Activated naive CD4-positive, alpha-beta T cell treated with anti-CD3 and anti-CD28 coated beads, Interleukin-2, amount 10 ng/mL, durations not matched to agents 7 days and 5 days (primary cell): ENCODE results near the gene PHF19.

Source experiments
- CTCF ChIA-PET: fragments of 350-600 bp; sonication (Branson Sonifier 250); formaldehyde crosslinking; loops from one replicate; lab custom pipeline; 2021; ENCODE audit warnings: antibody characterized with exemption; lab: Charles Lee
- DNase-seq: peaks from one replicate; pipeline ENCODE4 v3.0.0-alpha.2; 2020
- H3K27ac Mint-ChIP-seq: one replicate; pipeline ENCODE4 v1.8.0; 2021; ENCODE audit warnings: mild to moderate bottlenecking, moderate library complexity, mixed read lengths
- H3K27me3 Mint-ChIP-seq: one replicate; pipeline ENCODE4 v1.8.0; 2021; ENCODE audit warnings: mild to moderate bottlenecking, mixed read lengths
- H3K36me3 Mint-ChIP-seq: one replicate; pipeline ENCODE4 v1.8.0; 2021; ENCODE audit warnings: mixed read lengths
- H3K4me1 Mint-ChIP-seq: one replicate; pipeline ENCODE4 v1.8.0; 2021; ENCODE audit warnings: mixed read lengths
- H3K4me3 Mint-ChIP-seq: one replicate; pipeline ENCODE4 v1.8.0; 2021; ENCODE audit warnings: mild to moderate bottlenecking, moderate library complexity, mixed read lengths
- H3K9me3 Mint-ChIP-seq: one replicate; pipeline ENCODE4 v1.8.0; 2021; ENCODE audit warnings: mixed read lengths

The PHF19 gene

GRCh38 chr9:120904978-120905301, 28.0 kb upstream of the PHF19 start:
- Mint-ChIP-seq H3K4me3 (peak overlapping the region; percentile 26), H3K27ac (peak overlapping the region; percentile 97), H3K4me1 (peaks cover 89% of the 10 kb centered on the region), H3K36me3 (peaks cover 90% of the 10 kb centered on the region), H3K9me3 (no peaks in the 10 kb centered on the region), H3K27me3 (no peaks in the 10 kb centered on the region)
- CTCF ChIA-PET, result interaction anchor here (0.8 to 1.7 kb wide), 4 partner anchors 13 to 36 kb away, joined by 3 to 6 read pairs (median 3); no protein-coding TSS in a partner anchor
- DNase-seq, result no peak

- no peaks in the 10 kb centered on the region for H3K9me3 Mint-ChIP-seq
- CTCF ChIA-PET, result interaction anchor here (0.6 to 2.1 kb wide), 9 partner anchors 12 to 35 kb away, joined by 3 to 6 read pairs (median 3); partner anchors contain the start of gene TRAF1
- no peaks in the 10 kb centered on the region for H3K27me3 Mint-ChIP-seq
- DNase-seq, result peak; percentile 77
- H3K4me1 Mint-ChIP-seq, result peaks cover 89% of the 10 kb centered on the region
- H3K27ac Mint-ChIP-seq, result peak overlapping the region; percentile 97
- H3K4me3 Mint-ChIP-seq, result peak overlapping the region; percentile 26
- peaks cover 87% of the 10 kb centered on the region for H3K36me3 Mint-ChIP-seq
Measured at GRCh38 chr9:120904061-120904977, 27.3 kb upstream of the PHF19 start.

GRCh38 chr9:120902569-120903535, 25.9 kb upstream of the PHF19 start:
- peaks cover 91% of the 10 kb centered on the region for H3K4me1 Mint-ChIP-seq
- H3K27ac Mint-ChIP-seq, result peak overlapping the region; percentile 97
- peaks cover 84% of the 10 kb centered on the region for H3K36me3 Mint-ChIP-seq
- H3K9me3 Mint-ChIP-seq, result no peaks in the 10 kb centered on the region
- peak overlapping the region; percentile 0 for H3K4me3 Mint-ChIP-seq
- no peak for DNase-seq
- CTCF ChIA-PET, result interaction anchor here (0.9 to 2.1 kb wide), 9 partner anchors 9 to 35 kb away, joined by 3 to 6 read pairs (median 4); partner anchors contain the start of gene TRAF1
- H3K27me3 Mint-ChIP-seq, result no peaks in the 10 kb centered on the region

GRCh38 chr9:120901755-120902568, 25.0 kb upstream of the PHF19 start:
- no peak overlapping the region for H3K4me3 Mint-ChIP-seq
- no peaks in the 10 kb centered on the region for H3K27me3 Mint-ChIP-seq
- H3K9me3 Mint-ChIP-seq, result no peaks in the 10 kb centered on the region
- CTCF ChIA-PET, result interaction anchor here (0.9 to 2.1 kb wide), 7 partner anchors 10 to 36 kb away, joined by 3 to 6 read pairs (median 4); no protein-coding TSS in a partner anchor
- peaks cover 79% of the 10 kb centered on the region for H3K36me3 Mint-ChIP-seq
- H3K27ac Mint-ChIP-seq, result peak overlapping the region; percentile 97
- peaks cover 91% of the 10 kb centered on the region for H3K4me1 Mint-ChIP-seq
- DNase-seq, result no peak

- H3K27ac Mint-ChIP-seq, result peak overlapping the region; percentile 84
- CTCF ChIA-PET, result interaction anchor here (0.8 kb wide), 1 partner anchor 32 kb away, joined by 4 read pairs; no protein-coding TSS in a partner anchor
- no peak for DNase-seq
- peaks cover 89% of the 10 kb centered on the region for H3K4me1 Mint-ChIP-seq
- H3K9me3 Mint-ChIP-seq, result no peaks in the 10 kb centered on the region
- peaks cover 72% of the 10 kb centered on the region for H3K36me3 Mint-ChIP-seq
- no peaks in the 10 kb centered on the region for H3K27me3 Mint-ChIP-seq
- H3K4me3 Mint-ChIP-seq, result no peak overlapping the region
Measured at GRCh38 chr9:120900824-120901223, 23.8 kb upstream of the PHF19 start.

- H3K4me1 Mint-ChIP-seq, result peaks cover 89% of the 10 kb centered on the region
- H3K4me3 Mint-ChIP-seq, result no peak overlapping the region
- DNase-seq, result no peak
- CTCF ChIA-PET, result interaction anchor here (0.9 to 1.4 kb wide), 2 partner anchors 30 to 143 kb away, joined by 3 to 4 read pairs; no protein-coding TSS in a partner anchor
- H3K27me3 Mint-ChIP-seq, result no peaks in the 10 kb centered on the region
- H3K36me3 Mint-ChIP-seq, result peaks cover 60% of the 10 kb centered on the region
- H3K9me3 Mint-ChIP-seq, result no peaks in the 10 kb centered on the region
- H3K27ac Mint-ChIP-seq, result peak overlapping the region; percentile 55
Measured at GRCh38 chr9:120899490-120900068, 22.6 kb upstream of the PHF19 start.

GRCh38 chr9:120898396-120898795, 21.4 kb upstream of the PHF19 start:
- no peak for DNase-seq
- peak overlapping the region; percentile 78 for H3K27ac Mint-ChIP-seq
- peaks cover 85% of the 10 kb centered on the region for H3K4me1 Mint-ChIP-seq
- H3K4me3 Mint-ChIP-seq, result no peak overlapping the region
- H3K9me3 Mint-ChIP-seq, result no peaks in the 10 kb centered on the region
- CTCF ChIA-PET, result interaction anchor here (1.4 kb wide), 1 partner anchor 29 kb away, joined by 4 read pairs; no protein-coding TSS in a partner anchor
- no peaks in the 10 kb centered on the region for H3K27me3 Mint-ChIP-seq
- peaks cover 50% of the 10 kb centered on the region for H3K36me3 Mint-ChIP-seq

GRCh38 chr9:120895951-120896350, 19.0 kb upstream of the PHF19 start:
- no peaks in the 10 kb centered on the region for H3K27me3 Mint-ChIP-seq
- H3K4me3 Mint-ChIP-seq, result no peak overlapping the region
- H3K27ac Mint-ChIP-seq, result peak overlapping the region; percentile 85
- peaks cover 33% of the 10 kb centered on the region for H3K36me3 Mint-ChIP-seq
- no peak for DNase-seq
- CTCF ChIA-PET, result interaction anchor here (1.2 to 2.0 kb wide), 7 partner anchors 19 to 101 kb away, joined by 3 to 25 read pairs (median 4); partner anchors contain the start of gene PHF19
- peaks cover 88% of the 10 kb centered on the region for H3K4me1 Mint-ChIP-seq
- no peaks in the 10 kb centered on the region for H3K9me3 Mint-ChIP-seq

- Mint-ChIP-seq H3K9me3 (no peaks in the 10 kb centered on the region), H3K36me3 (peaks cover 27% of the 10 kb centered on the region), H3K4me3 (no peak overlapping the region), H3K27me3 (no peaks in the 10 kb centered on the region), H3K4me1 (peaks cover 88% of the 10 kb centered on the region), H3K27ac (peak overlapping the region; percentile 99)
- DNase-seq, result no peak
- CTCF ChIA-PET, result interaction anchor here (1.2 to 2.9 kb wide), 5 partner anchors 12 to 34 kb away, joined by 4 to 17 read pairs (median 5); partner anchors contain the start of gene TRAF1
Measured at GRCh38 chr9:120894321-120895148, 17.5 kb upstream of the PHF19 start.

GRCh38 chr9:120893611-120894307, 16.8 kb upstream of the PHF19 start:
- H3K4me1 Mint-ChIP-seq, result peaks cover 94% of the 10 kb centered on the region
- peaks cover 26% of the 10 kb centered on the region for H3K36me3 Mint-ChIP-seq
- peak overlapping the region; percentile 72 for H3K4me3 Mint-ChIP-seq

GRCh38 chr9:120892748-120893610, 16.0 kb upstream of the PHF19 start:
- DNase-seq, result peak; percentile 74
- Mint-ChIP-seq H3K27ac (peak overlapping the region; percentile 99), H3K36me3 (peaks cover 25% of the 10 kb centered on the region), H3K4me1 (peaks cover 93% of the 10 kb centered on the region), H3K27me3 (no peaks in the 10 kb centered on the region), H3K9me3 (no peaks in the 10 kb centered on the region), H3K4me3 (peak overlapping the region; percentile 72)
- CTCF ChIA-PET, result interaction anchor here (1.2 to 3.2 kb wide), 9 partner anchors 10 to 137 kb away, joined by 3 to 17 read pairs (median 5); partner anchors contain the start of gene TRAF1

More at GRCh38 chr9:120893611-120894307, 16.8 kb upstream of the PHF19 start:
- no peak for DNase-seq
- no peaks in the 10 kb centered on the region for H3K9me3 Mint-ChIP-seq
- peak overlapping the region; percentile 99 for H3K27ac Mint-ChIP-seq
- CTCF ChIA-PET, result interaction anchor here (1.4 to 2.9 kb wide), 3 partner anchors 13 to 33 kb away, joined by 5 to 17 read pairs (median 5); partner anchors contain the start of gene TRAF1
- H3K27me3 Mint-ChIP-seq, result no peaks in the 10 kb centered on the region
